Mesodermal cell (in vitro differentiated cells): ENCODE data around the gene BORCS6.

Experiments
- H3K27ac ChIP-seq: 2 replicates; pipeline ENCODE4 v1.7.0; 2013; ENCODE audit warnings: mild to moderate bottlenecking, low read depth, low read length, moderate library complexity; ENCODE audit not compliant: severe bottlenecking
- H3K36me3 ChIP-seq: 2 replicates; pipeline ENCODE4 v1.7.1; 2013; ENCODE audit warnings: mild to moderate bottlenecking, low read length, moderate library complexity; ENCODE audit not compliant: control insufficient read depth, insufficient read depth
- H3K4me1 ChIP-seq: one replicate; pipeline ENCODE4 v1.7.1; 2013; ENCODE audit warnings: mild to moderate bottlenecking, low read length; ENCODE audit not compliant: insufficient read depth, control insufficient read depth, poor library complexity, severe bottlenecking
- H3K4me3 ChIP-seq: 2 replicates; pipeline ENCODE4 v1.7.0; 2013; ENCODE audit warnings: low read length, control low read depth, mild to moderate bottlenecking; ENCODE audit not compliant: insufficient read depth, poor library complexity, severe bottlenecking; ENCODE audit errors: extremely low read depth
- H3K9me3 ChIP-seq: 2 replicates; pipeline ENCODE4 v1.7.1; 2013; ENCODE audit warnings: mild to moderate bottlenecking, low read length, moderate library complexity; ENCODE audit not compliant: control insufficient read depth
- WGBS, 2 experiments: methylation state at CpG; one replicate each; pipeline ENCODE4 v1.1.5; 2013; ENCODE audit warnings: missing lambda C conversion rate in 2 of 2; ENCODE audit not compliant: insufficient coverage in 2 of 2; 5-methylcytosine and 5-hydroxymethylcytosine counted together

The BORCS6 gene

DNA sequence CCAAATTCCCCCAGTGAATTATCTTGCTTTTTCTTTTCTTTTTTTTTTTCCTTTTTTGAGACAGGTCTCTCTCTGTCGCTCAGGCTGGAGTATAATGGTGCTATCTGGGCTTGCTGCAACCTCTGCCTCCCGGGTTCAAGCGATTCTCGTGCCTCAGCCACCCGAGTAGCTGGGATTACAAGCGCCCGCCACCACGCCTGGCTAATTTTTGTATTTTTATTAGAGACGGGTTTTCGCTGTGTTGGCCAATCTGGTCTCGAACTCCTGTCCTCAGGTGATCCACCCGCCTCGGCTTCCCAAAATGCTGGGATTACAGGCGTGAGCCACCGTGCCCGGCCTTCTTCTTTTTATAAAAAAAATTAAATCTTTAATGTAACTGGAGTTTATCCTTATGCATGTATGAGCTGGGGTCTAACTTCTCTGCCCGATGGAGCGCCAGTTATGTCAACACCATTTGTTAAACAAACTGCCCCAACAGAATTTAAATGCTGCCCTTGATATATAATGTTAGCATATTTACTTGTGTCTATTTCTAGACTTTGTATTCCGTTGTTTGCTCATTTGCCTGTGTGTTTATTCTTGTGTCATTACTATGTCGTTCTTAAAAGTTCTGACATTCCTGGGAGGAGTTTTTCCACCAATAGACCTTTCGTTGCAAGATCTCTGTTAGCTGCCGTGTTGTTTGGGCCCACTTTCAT is 20.9 kb upstream of the BORCS6 start:
- H3K9me3 ChIP-seq: no peaks in the 10 kb centered on the region
- peaks cover 22% of the 10 kb centered on the region for H3K36me3 ChIP-seq
- WGBS, 2 experiments: 59 to 70% methylated on average over 14 of the region's 22 CpGs
- peak overlapping the region; percentile 69 for H3K4me3 ChIP-seq
- peak overlapping the region; percentile 7 for H3K27ac ChIP-seq
- H3K4me1 ChIP-seq: peaks cover 4% of the 10 kb centered on the region

DNA sequence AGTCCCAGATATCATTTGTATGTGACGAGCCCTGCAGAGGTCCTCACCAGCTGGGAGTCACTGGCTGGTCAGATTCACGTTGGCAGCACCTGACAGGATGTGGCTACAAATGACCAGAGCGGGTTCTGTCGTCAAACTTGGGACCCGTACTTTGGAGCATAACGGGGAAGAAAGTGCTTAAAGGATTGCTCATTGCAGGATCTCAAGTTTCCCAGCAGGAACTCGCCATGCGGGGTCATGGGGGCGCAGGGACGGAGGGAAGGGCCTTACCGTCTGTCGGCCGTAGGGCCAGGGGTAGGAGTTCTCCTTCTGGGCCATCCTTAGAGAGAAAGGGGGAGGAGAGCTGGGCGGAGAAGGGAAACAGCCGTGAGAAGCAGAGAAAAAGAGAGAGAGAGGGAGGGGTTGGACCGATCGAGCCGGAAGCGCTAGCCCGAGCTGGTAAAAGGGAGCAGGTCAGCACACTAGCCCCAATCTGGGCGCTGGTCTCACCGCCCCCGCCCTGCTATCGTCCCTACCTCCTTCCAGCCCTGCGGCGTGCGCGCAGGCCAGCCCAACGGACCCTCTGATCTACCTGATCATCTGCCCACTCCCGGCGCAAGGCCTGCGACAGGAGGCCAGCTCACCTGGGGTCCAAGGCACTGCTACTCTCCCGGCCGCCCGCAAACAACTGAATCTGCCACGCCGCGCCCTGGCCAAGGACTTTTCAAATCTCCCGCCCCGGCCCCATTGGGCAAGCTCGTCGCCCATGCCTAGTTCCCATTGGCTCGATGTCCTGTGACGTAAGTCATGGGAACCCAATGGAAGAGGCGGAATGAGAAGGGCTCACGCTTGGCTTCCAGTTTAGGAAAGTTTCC is 20.2 kb upstream of the BORCS6 start, which contains the start of gene AURKB:
Gene AURKB (minus strand): TSS at position 669 of the 854 bp plus-strand sequence. CDS start 351 bp downstream, at position 318.
- 0% methylated on average over 34 to 39 of the region's 46 CpGs for WGBS, 2 experiments
- Histone ChIP-seq H3K4me1 (peaks cover 4% of the 10 kb centered on the region), H3K36me3 (peaks cover 30% of the 10 kb centered on the region), H3K9me3 (no peaks in the 10 kb centered on the region), H3K27ac (peak within 1 kb of the TSS; percentile 81), H3K4me3 (peak within 1 kb of the TSS; percentile 69)

DNA sequence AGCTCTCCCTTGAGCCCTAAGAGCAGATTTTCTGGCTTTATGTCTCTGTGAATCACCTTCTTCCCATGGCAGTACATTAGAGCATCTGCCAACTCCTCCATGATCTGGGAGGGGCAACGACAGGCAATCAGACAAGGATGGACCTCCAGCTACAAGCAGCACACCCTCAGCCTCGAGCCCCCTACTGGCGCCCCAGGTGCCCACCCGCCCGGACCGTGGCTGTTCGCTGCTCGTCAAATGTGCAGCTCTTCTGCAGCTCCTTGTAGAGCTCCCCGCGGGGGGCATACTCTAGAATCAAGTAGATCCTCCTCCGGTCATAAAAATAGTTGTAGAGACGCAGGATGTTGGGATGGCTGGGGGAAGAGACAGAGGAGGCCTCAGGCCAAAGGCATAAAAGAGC is 16.6 kb upstream of the BORCS6 start:
- Histone ChIP-seq H3K36me3 (peaks cover 57% of the 10 kb centered on the region), H3K27ac (no peak overlapping the region), H3K4me1 (peaks cover 4% of the 10 kb centered on the region), H3K4me3 (no peak overlapping the region), H3K9me3 (no peaks in the 10 kb centered on the region)
- 97% methylated on average over 7 to 10 of the region's 12 CpGs for WGBS, 2 experiments

DNA sequence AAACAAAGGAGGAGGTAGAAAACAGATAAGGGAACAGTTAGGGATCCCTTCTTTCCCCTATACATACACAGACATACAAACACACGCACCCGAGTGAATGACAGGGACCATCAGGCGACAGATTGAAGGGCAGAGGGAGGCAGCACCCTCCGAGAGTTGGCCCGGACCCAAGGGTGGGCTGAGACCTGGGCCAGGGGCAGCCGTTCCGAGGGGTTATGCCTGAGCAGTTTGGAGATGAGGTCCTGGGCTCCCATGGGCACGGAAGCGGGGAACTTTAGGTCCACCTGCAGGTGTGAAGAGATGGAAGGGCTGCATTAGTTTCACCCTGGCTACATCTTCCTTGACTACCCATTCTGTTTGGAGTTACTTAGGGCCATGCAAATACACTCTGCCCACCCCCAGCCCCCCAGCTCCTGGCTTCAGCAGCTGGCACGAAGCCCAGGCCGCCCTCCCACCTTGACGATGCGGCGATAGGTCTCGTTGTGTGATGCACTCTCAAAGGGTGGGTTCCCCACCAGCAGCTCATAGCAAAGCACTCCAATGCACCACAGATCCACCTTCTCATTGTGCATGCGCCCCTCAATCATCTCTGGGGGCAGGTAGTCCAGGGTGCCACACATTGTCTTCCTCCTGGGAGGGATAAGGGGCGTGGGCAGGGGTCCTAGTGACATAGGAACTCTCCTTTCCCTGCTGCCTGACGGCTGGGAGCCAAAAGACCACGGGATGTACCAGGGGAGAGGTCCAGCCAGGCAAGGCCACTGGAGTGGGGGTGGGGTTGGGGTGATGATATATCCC is 15.0 kb upstream of the BORCS6 start:
- Histone ChIP-seq H3K4me3 (no peak overlapping the region), H3K27ac (no peak overlapping the region), H3K4me1 (peaks cover 4% of the 10 kb centered on the region), H3K9me3 (no peaks in the 10 kb centered on the region), H3K36me3 (peaks cover 64% of the 10 kb centered on the region)
- WGBS, 2 experiments: 84 to 91% methylated on average over 12 to 14 of the region's 19 CpGs

DNA sequence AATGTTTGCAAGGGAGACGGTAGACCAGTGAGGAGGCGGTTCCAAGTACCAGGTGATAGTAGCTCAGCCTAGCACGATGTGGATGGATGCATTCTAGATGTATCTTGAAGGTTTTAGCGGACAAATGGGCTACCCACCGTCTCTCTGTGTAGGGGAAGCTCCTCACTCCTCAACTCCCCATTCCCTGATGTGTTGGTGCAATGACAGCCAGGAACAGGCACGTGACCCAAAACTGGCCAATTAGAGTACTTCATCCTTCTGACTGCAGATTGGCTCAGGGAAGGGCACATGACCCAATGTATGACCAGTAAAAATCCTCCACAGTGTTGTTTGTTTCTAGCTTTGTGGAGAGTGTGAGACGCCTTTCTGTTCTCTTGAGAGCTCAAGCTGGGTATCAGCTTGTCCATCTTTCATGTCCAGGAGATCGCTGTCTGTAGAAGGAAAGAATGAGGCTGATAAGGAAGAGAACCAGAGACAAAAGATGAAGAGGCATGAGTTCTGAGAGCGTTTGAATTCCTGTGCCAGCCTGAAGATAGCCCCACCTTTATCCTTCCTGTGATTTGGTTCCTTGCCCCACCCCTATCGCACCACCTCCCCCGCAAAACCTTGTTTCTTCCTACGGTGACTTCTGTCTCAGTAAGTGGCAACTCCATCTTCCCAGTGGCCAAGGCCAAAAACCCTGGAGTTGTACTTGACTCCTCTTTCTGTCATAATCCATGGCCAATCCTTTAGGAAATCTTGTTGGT is 2.3 kb upstream of the BORCS6 start:
- 36 to 41% methylated on average over 8 to 10 of the region's 12 CpGs for WGBS, 2 experiments
- H3K27ac ChIP-seq: peak overlapping the region; percentile 78

DNA sequence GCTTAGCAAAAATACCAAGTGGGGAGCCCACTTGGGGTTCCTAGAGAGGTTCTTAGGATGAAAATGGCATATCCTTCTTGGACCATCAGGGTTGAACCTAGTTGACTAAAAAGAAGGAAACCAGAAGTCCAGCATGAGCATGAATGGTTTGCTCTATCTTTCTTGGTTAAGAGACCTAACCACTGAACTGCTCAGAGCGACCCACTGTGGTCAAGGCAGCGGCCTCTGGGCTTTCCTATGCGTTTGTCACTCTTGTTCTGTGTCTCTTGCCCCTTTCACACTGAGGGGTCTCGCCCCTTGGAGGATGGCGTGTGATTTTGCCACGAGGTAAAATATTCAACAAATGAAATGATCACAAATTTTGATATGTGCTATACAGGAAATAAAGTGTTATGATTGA is 526 bp upstream of the BORCS6 start:
- H3K27ac ChIP-seq: no peak overlapping the region
- H3K4me1 ChIP-seq: peaks cover 17% of the 10 kb centered on the region
- 42 to 69% methylated on average over 3 to 5 of the region's 6 CpGs for WGBS, 2 experiments
- H3K36me3 ChIP-seq: no peaks in the 10 kb centered on the region
- no peaks in the 10 kb centered on the region for H3K9me3 ChIP-seq
- no peak overlapping the region for H3K4me3 ChIP-seq

More for the DNA sequence above, 2.3 kb upstream of the BORCS6 start:
- Histone ChIP-seq H3K9me3 (no peaks in the 10 kb centered on the region), H3K36me3 (no peaks in the 10 kb centered on the region), H3K4me3 (peak overlapping the region; percentile 10), H3K4me1 (peaks cover 17% of the 10 kb centered on the region)

DNA sequence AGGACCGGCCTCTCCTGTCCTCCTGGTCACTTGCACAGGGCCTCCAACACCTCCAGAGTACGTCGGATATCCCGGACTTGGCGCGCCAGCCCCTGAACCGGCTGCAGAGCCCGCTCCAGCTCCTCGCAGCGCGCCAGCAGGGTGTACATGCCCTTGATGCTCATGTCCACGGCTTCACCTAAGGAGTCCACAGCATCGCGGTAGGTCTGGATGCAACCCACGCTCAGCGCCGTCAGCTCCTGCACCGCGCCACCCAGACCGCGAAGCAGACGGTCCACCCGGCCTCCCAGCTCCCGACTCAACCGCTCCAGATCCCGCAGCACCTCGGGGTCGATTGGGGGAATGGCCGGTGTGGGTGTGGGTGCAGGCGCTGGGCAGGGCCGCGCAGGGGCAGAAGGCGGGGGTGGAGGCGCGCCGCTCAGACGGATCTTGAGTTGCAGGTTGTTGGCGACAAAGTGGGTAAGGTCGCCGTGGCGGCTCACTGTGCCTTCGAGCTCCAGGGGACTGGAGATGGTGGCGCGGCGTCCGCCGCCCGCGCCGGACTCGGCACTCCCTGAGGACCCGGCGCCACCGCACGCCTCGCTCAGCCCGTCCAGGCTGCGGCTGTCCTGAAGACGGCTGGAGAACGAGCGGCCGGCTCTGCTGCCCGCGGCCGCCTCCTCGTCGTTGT is 804 bp downstream of the BORCS6 start:
- WGBS, 2 experiments: 12 to 17% methylated on average over 44 to 46 of the region's 67 CpGs

DNA sequence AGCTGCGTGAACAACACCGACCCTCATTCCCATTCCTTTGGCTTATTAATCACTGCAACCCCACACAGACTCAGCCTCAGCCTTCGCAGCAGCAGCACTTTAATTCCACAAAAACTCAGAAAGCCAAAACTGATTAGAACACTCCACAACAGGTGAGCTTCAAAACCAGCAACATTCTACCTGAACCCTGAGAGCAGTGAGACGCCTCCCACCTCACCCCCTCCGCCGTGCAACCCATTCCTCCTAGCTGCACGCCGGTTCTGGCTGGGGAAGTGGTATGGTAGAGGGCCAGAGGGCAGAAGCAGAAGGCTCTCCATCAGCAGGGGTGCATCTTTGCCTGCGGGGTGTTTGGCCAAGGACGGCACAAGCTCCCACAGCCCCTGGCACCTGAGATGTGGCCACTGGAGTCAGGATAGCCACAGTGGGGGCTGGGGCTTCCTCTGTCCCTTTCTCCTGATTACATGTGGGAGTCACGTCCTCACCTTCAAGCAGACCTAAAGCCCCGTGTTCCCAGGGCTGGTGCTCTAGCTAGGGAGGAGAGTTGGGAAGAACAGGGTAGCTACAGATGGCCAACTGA is 1.6 kb downstream of the BORCS6 start:
- WGBS, 2 experiments: 58 to 61% methylated on average over 5 to 7 of the region's 12 CpGs
- H3K27ac ChIP-seq: peak overlapping the region; percentile 65
- no peaks in the 10 kb centered on the region for H3K9me3 ChIP-seq
- no peaks in the 10 kb centered on the region for H3K36me3 ChIP-seq
- peaks cover 21% of the 10 kb centered on the region for H3K4me1 ChIP-seq
- H3K4me3 ChIP-seq: peak overlapping the region; percentile 85

More for the DNA sequence above, 804 bp downstream of the BORCS6 start:
- Histone ChIP-seq H3K27ac (no peak overlapping the region), H3K4me3 (peak overlapping the region; percentile 85), H3K36me3 (no peaks in the 10 kb centered on the region), H3K9me3 (no peaks in the 10 kb centered on the region), H3K4me1 (peaks cover 17% of the 10 kb centered on the region)

DNA sequence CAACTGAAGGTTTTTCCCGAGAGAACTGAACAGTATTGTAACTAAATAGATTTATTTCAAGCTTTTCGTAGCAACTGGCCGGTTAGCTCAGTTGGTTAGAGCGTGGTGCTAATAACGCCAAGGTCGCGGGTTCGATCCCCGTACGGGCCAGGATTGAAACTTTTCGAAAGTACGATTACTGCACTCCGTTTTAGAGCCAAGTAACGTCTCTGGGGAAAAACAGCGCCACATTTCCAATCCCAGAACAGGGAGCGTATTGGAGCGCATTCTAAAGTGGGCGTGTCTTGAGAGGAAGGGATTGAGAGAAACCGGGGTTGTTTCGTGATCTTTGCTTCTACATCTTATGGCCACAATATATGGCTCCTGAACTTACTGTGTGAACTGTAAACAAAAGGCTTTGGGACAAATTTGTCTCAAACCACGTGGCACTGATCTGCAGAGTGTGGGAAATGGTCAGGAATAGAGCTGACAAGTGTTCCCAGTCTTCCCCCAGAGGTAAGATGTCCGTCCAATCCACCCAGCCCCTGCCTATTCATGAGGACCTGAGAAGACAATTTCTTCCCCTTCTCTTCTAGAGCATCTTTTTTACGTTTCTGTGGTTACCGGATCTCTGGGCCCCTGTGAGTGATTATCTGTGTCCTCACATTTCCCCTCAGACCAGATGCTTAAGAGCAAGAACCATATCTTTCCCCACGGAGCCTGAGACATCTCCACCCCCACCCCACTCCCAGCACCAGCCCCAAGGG is 2.3 kb downstream of the BORCS6 start:
- Histone ChIP-seq H3K4me3 (peak overlapping the region; percentile 85), H3K9me3 (no peaks in the 10 kb centered on the region), H3K4me1 (peaks cover 18% of the 10 kb centered on the region), H3K27ac (peak overlapping the region; percentile 88), H3K36me3 (no peaks in the 10 kb centered on the region)
- WGBS, 2 experiments: 3 to 5% methylated on average over 19 to 21 of the region's 25 CpGs
